DOHH2 (cell line): ENCODE data around the gene DPEP3.
A peak's percentile ranks its signal among the peaks of the same experiment; 100 is the strongest.

ENCODE experiments used
- H3F3A ChIP-seq: fragments of 200-600 bp; sonication (generic), shearing (Covaris generic); 2 replicates; pipeline ENCODE4 v1.6.0; 2016; ENCODE audit warnings: antibody characterized with exemption, mild to moderate bottlenecking; ENCODE audit not compliant: control insufficient read depth, insufficient read depth
- H3K27ac ChIP-seq: fragments of 200-600 bp; sonication (generic); 2 replicates; pipeline ENCODE4 v1.5.1; 2014; ENCODE audit warnings: low read depth, mild to moderate bottlenecking, low read length, moderate library complexity
- H3K27me3 ChIP-seq: fragments of 200-600 bp; sonication (generic); 2 replicates; pipeline ENCODE4 v1.6.1; 2014; ENCODE audit warnings: mild to moderate bottlenecking, low read length, mixed read lengths; ENCODE audit not compliant: control insufficient read depth
- H3K36me3 ChIP-seq: fragments of 200-600 bp; sonication (generic); 2 replicates; pipeline ENCODE4 v1.6.1; 2014; ENCODE audit warnings: mild to moderate bottlenecking, low read length, moderate library complexity, mixed read lengths; ENCODE audit not compliant: control insufficient read depth
- H3K4me1 ChIP-seq: fragments of 200-600 bp; sonication (generic); 2 replicates; pipeline ENCODE4 v1.6.1; 2014; ENCODE audit warnings: mild to moderate bottlenecking, low read length, mixed read lengths; ENCODE audit not compliant: control insufficient read depth
- H3K4me2 ChIP-seq: fragments of 200-600 bp; sonication (generic); 2 replicates; pipeline ENCODE4 v1.6.0; 2014; ENCODE audit warnings: mild to moderate bottlenecking, low read length, moderate library complexity
- H3K4me3 ChIP-seq: fragments of 200-600 bp; sonication (generic); 2 replicates; pipeline ENCODE4 v1.5.1; 2014; ENCODE audit warnings: mild to moderate bottlenecking, low read length, mixed read lengths
- H3K79me2 ChIP-seq: fragments of 200-600 bp; sonication (generic); 2 replicates; pipeline ENCODE4 v1.6.1; 2014; ENCODE audit warnings: mild to moderate bottlenecking, low read length, mixed read lengths; ENCODE audit not compliant: control insufficient read depth
- H3K9me2 ChIP-seq: fragments of 200-600 bp; sonication (generic); replicated peaks from 2 replicates; pipeline ENCODE4 v1.6.1; 2014; ENCODE audit warnings: mild to moderate bottlenecking, low read length, mixed read lengths; ENCODE audit not compliant: control insufficient read depth
- H3K9me3 ChIP-seq: fragments of 200-600 bp; sonication (generic); 2 replicates; pipeline ENCODE4 v1.6.1; 2014; ENCODE audit warnings: antibody characterized with exemption, low read length, mixed read lengths; ENCODE audit not compliant: control insufficient read depth, insufficient read depth
- H4K20me1 ChIP-seq: fragments of 200-600 bp; sonication (generic); 2 replicates; pipeline ENCODE4 v1.6.0; 2014; ENCODE audit warnings: low read depth, mild to moderate bottlenecking, antibody characterized with exemption, low read length, moderate library complexity; ENCODE audit not compliant: control insufficient read depth, insufficient read depth
- CTCF ChIP-seq: fragments of 200-600 bp; sonication (generic); IDR thresholded peaks from one replicate; pipeline ENCODE4 v1.5.1; 2014; ENCODE audit warnings: antibody characterized with exemption, mild to moderate bottlenecking, low read depth, low read length; ENCODE audit not compliant: poor library complexity, severe bottlenecking
- EZH2phosphoT487 ChIP-seq: fragments of 200-600 bp; sonication (generic); IDR thresholded peaks from 2 replicates; pipeline ENCODE4 v1.6.1; 2017; ENCODE audit warnings: borderline replicate concordance, mild to moderate bottlenecking, antibody characterized with exemption, low read length, moderate library complexity, mixed read lengths

The DPEP3 gene

GRCh38 chr16:67936880-67937605, 43.3 kb downstream of the DPEP3 start:
- Histone ChIP-seq H3K9me3 (no peaks in the 10 kb centered on the region), H3K79me2 (peaks cover 31% of the 10 kb centered on the region), H3K4me1 (peaks cover 23% of the 10 kb centered on the region), H3K4me3 (peak overlapping the region; percentile 98), H3K27ac (peak overlapping the region; percentile 80), H3K9me2 (no peaks in the 10 kb centered on the region), H3F3A (peaks cover 4% of the 10 kb centered on the region; the same call in 1 of the 2 replicates), H3K4me2 (peak overlapping the region; percentile 98), H3K27me3 (no peaks in the 10 kb centered on the region), H4K20me1 (no peaks in the 10 kb centered on the region), H3K36me3 (peaks cover 43% of the 10 kb centered on the region)
- TF ChIP-seq EZH2phosphoT487 (no peak), CTCF (no peak)

GRCh38 chr16:67936124-67936879, 44.0 kb downstream of the DPEP3 start, which contains the start of gene PSMB10:
Gene PSMB10, minus strand, starts transcription at chr16:67936850. Its CDS starts 101 bp downstream, at chr16:67936749.
- Histone ChIP-seq H3K79me2 (peaks cover 31% of the 10 kb centered on the region), H3K36me3 (peaks cover 43% of the 10 kb centered on the region), H3K27ac (peak within 1 kb of the TSS; percentile 80), H3K9me2 (no peaks in the 10 kb centered on the region), H3K9me3 (no peaks in the 10 kb centered on the region), H4K20me1 (no peaks in the 10 kb centered on the region), H3K27me3 (no peaks in the 10 kb centered on the region), H3K4me2 (peak within 1 kb of the TSS; percentile 98), H3K4me1 (peaks cover 21% of the 10 kb centered on the region), H3K4me3 (peak within 1 kb of the TSS; percentile 98), H3F3A (peaks cover 4% of the 10 kb centered on the region; the same call in 1 of the 2 replicates)
- TF ChIP-seq CTCF, result no peak
- TF ChIP-seq EZH2phosphoT487, result no peak

- H3K4me3 ChIP-seq, result peak overlapping the region; percentile 98
- peak overlapping the region; percentile 98 for H3K4me2 ChIP-seq
- H3K36me3 ChIP-seq, result peaks cover 44% of the 10 kb centered on the region
- peaks cover 4% of the 10 kb centered on the region; the same call in 1 of the 2 replicates for H3F3A ChIP-seq
- H3K27ac ChIP-seq, result peak overlapping the region; percentile 80
- H4K20me1 ChIP-seq, result no peaks in the 10 kb centered on the region
- no peaks in the 10 kb centered on the region for H3K27me3 ChIP-seq
- no peak for TF ChIP-seq EZH2phosphoT487
- no peak for TF ChIP-seq CTCF
- H3K4me1 ChIP-seq, result peaks cover 21% of the 10 kb centered on the region
- H3K9me3 ChIP-seq, result no peaks in the 10 kb centered on the region
- peaks cover 31% of the 10 kb centered on the region for H3K79me2 ChIP-seq
- no peaks in the 10 kb centered on the region for H3K9me2 ChIP-seq
Measured at GRCh38 chr16:67935402-67936123, 44.7 kb downstream of the DPEP3 start.
